ENCODE measurements around the gene NEK7.

GRCh38 chr1:198283222-198283621 is 126.4 kb downstream of the NEK7 start:
- no peak for TF ChIP-seq EZH2 (IDR thresholded peaks at IDR 0.05; ENCODE audit: low read length, unreplicated experiment)
- TF ChIP-seq CTCF (conservative IDR thresholded peaks at IDR 0.05; ENCODE audit: low read depth, low read length): no peak

All from PC-3 (cell line).